Measurements from ENCODE around the gene C16orf92. TPM values are rescaled to one million over a fixed set of nuclear protein-coding genes. Genes with fewer than 3 reads are reported as not detected.

Gene C16orf92
- total RNA-seq, 1 donor from 2014 or later, result not detected

GRCh38 chr16:29995911-29996765 is 26.9 kb upstream of the C16orf92 start, which contains the start of gene INO80E:
Gene INO80E (plus strand): TSS chr16:29996241. CDS start chr16:29996311, 70 bp downstream.
- no peaks in the 10 kb centered on the region for H3K36me3 Mint-ChIP-seq (ENCODE audit: unreplicated experiment)
- peak within 1 kb of the TSS; percentile 95 for H3K27ac Mint-ChIP-seq (ENCODE audit: unreplicated experiment)
- peaks cover 23% of the 10 kb centered on the region for H3K4me1 Mint-ChIP-seq (ENCODE audit: unreplicated experiment)

GRCh38 chr16:29996766-29997250 is 26.2 kb upstream of the C16orf92 start:
- Mint-ChIP-seq H3K4me1 (ENCODE audit: unreplicated experiment) (peaks cover 23% of the 10 kb centered on the region), H3K27ac (ENCODE audit: unreplicated experiment) (peak overlapping the region; percentile 95), H3K36me3 (ENCODE audit: unreplicated experiment) (no peaks in the 10 kb centered on the region), H3K9me3 (ENCODE audit: unreplicated experiment) (no peaks in the 10 kb centered on the region), H3K4me3 (ENCODE audit: unreplicated experiment) (peak overlapping the region; percentile 99), H3K27me3 (ENCODE audit: unreplicated experiment) (no peaks in the 10 kb centered on the region)
- no peak for TF ChIP-seq CTCF (IDR thresholded peaks at IDR 0.05)
- no peak for DNase-seq (ENCODE audit: extremely low spot score, unreplicated experiment)

More at GRCh38 chr16:29995911-29996765, 26.9 kb upstream of the C16orf92 start, which contains the start of gene INO80E:
- DNase-seq (ENCODE audit: extremely low spot score, unreplicated experiment), result peak; percentile 99
- Mint-ChIP-seq H3K27me3 (ENCODE audit: unreplicated experiment) (no peaks in the 10 kb centered on the region), H3K4me3 (ENCODE audit: unreplicated experiment) (peak within 1 kb of the TSS; percentile 99), H3K9me3 (ENCODE audit: unreplicated experiment) (no peaks in the 10 kb centered on the region)
- TF ChIP-seq CTCF (IDR thresholded peaks at IDR 0.05), result no peak

- Mint-ChIP-seq H3K36me3 (ENCODE audit: unreplicated experiment) (peaks cover 3% of the 10 kb centered on the region), H3K27ac (ENCODE audit: unreplicated experiment) (no peak overlapping the region), H3K4me3 (ENCODE audit: unreplicated experiment) (no peak overlapping the region)
These were observed 23.4 kb upstream of the C16orf92 start for GRCh38 chr16:29999605-30000004.

GRCh38 chr16:30000735-30001631 is 22.0 kb upstream of the C16orf92 start:
- H3K4me3 Mint-ChIP-seq (ENCODE audit: unreplicated experiment), result no peak overlapping the region
- TF ChIP-seq CTCF (IDR thresholded peaks at IDR 0.05), result no peak
- peaks cover 11% of the 10 kb centered on the region for H3K4me1 Mint-ChIP-seq (ENCODE audit: unreplicated experiment)
- peak overlapping the region; percentile 4 for H3K27ac Mint-ChIP-seq (ENCODE audit: unreplicated experiment)
- DNase-seq (ENCODE audit: extremely low spot score, unreplicated experiment), result no peak
- H3K9me3 Mint-ChIP-seq (ENCODE audit: unreplicated experiment), result no peaks in the 10 kb centered on the region
- peaks cover 3% of the 10 kb centered on the region for H3K36me3 Mint-ChIP-seq (ENCODE audit: unreplicated experiment)
- no peaks in the 10 kb centered on the region for H3K27me3 Mint-ChIP-seq (ENCODE audit: unreplicated experiment)

More at GRCh38 chr16:29999605-30000004, 23.4 kb upstream of the C16orf92 start:
- Mint-ChIP-seq H3K27me3 (ENCODE audit: unreplicated experiment) (no peaks in the 10 kb centered on the region), H3K9me3 (ENCODE audit: unreplicated experiment) (no peaks in the 10 kb centered on the region), H3K4me1 (ENCODE audit: unreplicated experiment) (peaks cover 18% of the 10 kb centered on the region)
- TF ChIP-seq CTCF (IDR thresholded peaks at IDR 0.05), result no peak
- no peak for DNase-seq (ENCODE audit: extremely low spot score, unreplicated experiment)

Data from osteocyte (in vitro differentiated cells).